CD4-positive, alpha-beta T cell (primary cell): ENCODE data around the gene SUV39H1. TPM values are rescaled to one million over a fixed set of nuclear protein-coding genes. Genes with fewer than 3 reads are reported as not detected.

Experiments used
- ATAC-seq: fragments of 200-7000 bp; cut with Tn5 transposase; one replicate; pipeline ENCODE4 v1.10.0; 2022; ENCODE audit warnings: mild to moderate bottlenecking; ENCODE audit not compliant: poor library complexity
- CTCF ChIA-PET: fragments of 350-600 bp; sonication (Branson Sonifier 250); formaldehyde crosslinking; loops from one replicate; lab custom pipeline; 2021; ENCODE audit warnings: antibody characterized with exemption, inconsistent platforms; lab: Charles Lee
- POLR2A ChIA-PET: fragments of 350-600 bp; sonication (Branson Sonifier 250); formaldehyde crosslinking; loops from one replicate; lab custom pipeline; 2021; ENCODE audit warnings: antibody characterized with exemption, inconsistent platforms; lab: Charles Lee
- DNase-seq, 14 experiments: peaks; one replicate each; pipeline ENCODE4 v3.0.0-alpha.2; 2013 to 2020; ENCODE audit warnings: mixed read lengths in 2 of 14
- H3K27ac ChIP-seq, 2 donors: one replicate each; pipeline versions ENCODE4 v1.5.1 to v1.7.0; 2013; ENCODE audit warnings: low read length in 2 of 2, low read depth in 1 of 2, mild to moderate bottlenecking in 1 of 2
- H3K27me3 ChIP-seq, 2 experiments: 1 replicate in 1 of 2; 2 replicates in 1 of 2; pipeline versions ENCODE4 v1.6.1 to v1.7.0; 2013; ENCODE audit warnings: low read length in 2 of 2, control low read depth in 1 of 2, mild to moderate bottlenecking in 1 of 2, moderate library complexity in 1 of 2; ENCODE audit not compliant: insufficient read depth in 2 of 2, control insufficient read depth in 1 of 2
- H3K36me3 ChIP-seq: one replicate; pipeline ENCODE4 v1.6.1; 2013; ENCODE audit warnings: low read length, control low read depth; ENCODE audit not compliant: insufficient read depth
- H3K4me1 ChIP-seq: one replicate; pipeline ENCODE4 v1.6.1; 2013; ENCODE audit warnings: low read length, control low read depth; ENCODE audit not compliant: insufficient read depth
- H3K4me3 ChIP-seq: one replicate; pipeline ENCODE4 v1.5.1; 2013; ENCODE audit warnings: mild to moderate bottlenecking, low read length, moderate library complexity
- H3K9me3 ChIP-seq, 2 experiments: 1 replicate in 1 of 2; 2 replicates in 1 of 2; pipeline versions ENCODE4 v1.6.1 to v1.7.0; 2013; ENCODE audit warnings: low read length in 2 of 2, mild to moderate bottlenecking in 2 of 2, control low read depth in 1 of 2, moderate library complexity in 1 of 2; ENCODE audit not compliant: control insufficient read depth in 1 of 2, insufficient read depth in 1 of 2
- H3K27ac Mint-ChIP-seq: one replicate; pipeline ENCODE4 v1.8.0; 2020; ENCODE audit warnings: mixed read lengths
- H3K27me3 Mint-ChIP-seq: one replicate; pipeline ENCODE4 v1.8.0; 2021; ENCODE audit warnings: mixed read lengths
- H3K36me3 Mint-ChIP-seq: one replicate; pipeline ENCODE4 v1.8.0; 2021; ENCODE audit warnings: low read depth, mixed read lengths
- H3K4me1 Mint-ChIP-seq: one replicate; pipeline ENCODE4 v1.8.0; 2021; ENCODE audit warnings: low read depth, mixed read lengths
- H3K4me3 Mint-ChIP-seq: one replicate; pipeline ENCODE4 v1.8.0; 2020; ENCODE audit warnings: mild to moderate bottlenecking, mixed read lengths
- H3K9me3 Mint-ChIP-seq: one replicate; pipeline ENCODE4 v1.8.0; 2020; ENCODE audit warnings: mixed read lengths
- intact Hi-C, 2 experiments: fragments of 100-400 bp; cut with DNase I in 1 of 2; cut with micrococcal nuclease in 1 of 2; formaldehyde crosslinking; loops; one replicate each; pipeline versions ENCODE4 v1.15.1 to v1.9.0; 2023 to 2025; cut with DNase I, micrococcal nuclease
- total RNA-seq, 174 experiments: library from RNA in 2 of 174; stranded (reverse) in 2 of 174; gene quantifications; one replicate each; pipeline ENCODE4 v1.2.3 and lab custom pipeline; 2021 to 2026
- TF ChIP-seq, protein P1 (sequence below): fragments of 200-600 bp; IDR thresholded peaks from one replicate; pipeline ENCODE4 v1.8.0; 2022; ENCODE audit warnings: antibody characterized with exemption, mild to moderate bottlenecking

SUV39H1 gene
- total RNA-seq, 2 experiments from 2014 or later = 7.7 to 8.4 TPM

DNA sequence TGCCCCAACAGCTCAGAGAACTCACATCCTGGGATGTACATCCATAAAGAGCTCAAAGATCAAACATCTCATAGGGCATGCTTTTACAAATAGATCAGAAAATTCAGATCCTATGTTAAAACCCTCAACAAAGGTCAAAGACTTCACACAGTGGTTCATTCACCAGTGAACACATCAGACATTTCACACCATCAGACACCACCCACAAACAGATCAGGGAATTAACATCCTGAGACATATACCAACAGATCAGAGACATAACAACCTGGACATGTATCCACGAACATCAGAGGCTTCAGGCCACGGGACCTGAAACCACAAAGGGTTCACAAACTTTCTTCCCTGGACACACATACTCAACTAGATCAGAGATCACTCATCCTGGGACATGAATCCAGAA is 23.4 kb downstream of the SUV39H1 start:
- Mint-ChIP-seq H3K27ac (no peak overlapping the region), H3K36me3 (no peaks in the 10 kb centered on the region), H3K4me1 (peaks cover 41% of the 10 kb centered on the region), H3K27me3 (no peaks in the 10 kb centered on the region), H3K4me3 (no peak overlapping the region), H3K9me3 (no peaks in the 10 kb centered on the region)
- ATAC-seq = no peak
- intact Hi-C loops = no loop called here
- TF ChIP-seq, protein P1, sequence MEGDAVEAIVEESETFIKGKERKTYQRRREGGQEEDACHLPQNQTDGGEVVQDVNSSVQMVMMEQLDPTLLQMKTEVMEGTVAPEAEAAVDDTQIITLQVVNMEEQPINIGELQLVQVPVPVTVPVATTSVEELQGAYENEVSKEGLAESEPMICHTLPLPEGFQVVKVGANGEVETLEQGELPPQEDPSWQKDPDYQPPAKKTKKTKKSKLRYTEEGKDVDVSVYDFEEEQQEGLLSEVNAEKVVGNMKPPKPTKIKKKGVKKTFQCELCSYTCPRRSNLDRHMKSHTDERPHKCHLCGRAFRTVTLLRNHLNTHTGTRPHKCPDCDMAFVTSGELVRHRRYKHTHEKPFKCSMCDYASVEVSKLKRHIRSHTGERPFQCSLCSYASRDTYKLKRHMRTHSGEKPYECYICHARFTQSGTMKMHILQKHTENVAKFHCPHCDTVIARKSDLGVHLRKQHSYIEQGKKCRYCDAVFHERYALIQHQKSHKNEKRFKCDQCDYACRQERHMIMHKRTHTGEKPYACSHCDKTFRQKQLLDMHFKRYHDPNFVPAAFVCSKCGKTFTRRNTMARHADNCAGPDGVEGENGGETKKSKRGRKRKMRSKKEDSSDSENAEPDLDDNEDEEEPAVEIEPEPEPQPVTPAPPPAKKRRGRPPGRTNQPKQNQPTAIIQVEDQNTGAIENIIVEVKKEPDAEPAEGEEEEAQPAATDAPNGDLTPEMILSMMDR = no peak
- Histone ChIP-seq H3K27me3 (no peaks in the 10 kb centered on the region), H3K36me3 (no peaks in the 10 kb centered on the region), H3K27ac (peak overlapping the region in 1 of 2 donors; percentile 23), H3K9me3 (no peaks in the 10 kb centered on the region), H3K4me3 (no peak overlapping the region), H3K4me1 (peaks cover 52% of the 10 kb centered on the region)
- POLR2A ChIA-PET = interaction anchor here (1.4 kb wide), 1 partner anchor 17 kb away, joined by 6 read pairs; no protein-coding TSS in a partner anchor
- DNase-seq = peak in 1 of 14 experiments; percentile 46
- CTCF ChIA-PET = no interaction called here

DNA sequence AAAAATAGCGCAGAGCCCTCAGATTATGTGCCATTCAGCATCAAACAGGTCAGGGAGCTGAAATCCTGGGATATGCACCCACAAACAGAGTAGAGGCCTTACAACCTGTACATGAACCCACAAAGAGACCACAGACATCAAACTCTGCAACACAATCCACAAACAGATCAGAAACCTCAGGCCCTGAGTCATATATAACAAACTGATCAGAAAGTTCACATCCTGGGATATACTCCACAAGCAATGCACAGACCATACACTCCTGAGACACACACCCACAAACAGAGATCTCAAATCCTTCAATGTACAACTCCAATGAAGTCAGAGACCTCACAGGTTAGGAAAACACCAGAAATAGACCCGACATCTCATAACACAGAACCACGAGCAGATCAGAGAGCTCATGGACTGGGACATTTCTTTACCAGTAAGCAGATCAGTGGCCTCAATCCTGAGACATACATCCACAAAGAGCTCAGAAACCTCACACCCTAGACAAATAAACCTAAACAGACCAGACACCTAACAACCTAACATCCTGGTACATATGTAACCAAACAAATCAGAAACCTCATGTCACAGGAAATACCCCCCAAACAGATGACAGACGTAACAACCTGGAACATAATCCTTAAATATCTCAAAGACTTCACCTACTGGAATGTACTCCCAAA is 24.2 kb downstream of the SUV39H1 start:
- peak; percentile 50 for ATAC-seq
- H3K4me1 Mint-ChIP-seq = peaks cover 41% of the 10 kb centered on the region
- POLR2A ChIA-PET = interaction anchor here (1.2 to 1.4 kb wide), 2 partner anchors 17 to 237 kb away, joined by 3 to 6 read pairs; no protein-coding TSS in a partner anchor
- Histone ChIP-seq H3K9me3 (no peaks in the 10 kb centered on the region), H3K27ac (peak overlapping the region in 1 of 2 donors; percentile 23), H3K4me3 (no peak overlapping the region), H3K36me3 (no peaks in the 10 kb centered on the region), H3K4me1 (peaks cover 52% of the 10 kb centered on the region), H3K27me3 (no peaks in the 10 kb centered on the region)
- no peaks in the 10 kb centered on the region for H3K9me3 Mint-ChIP-seq
- H3K27ac Mint-ChIP-seq = no peak overlapping the region
- H3K36me3 Mint-ChIP-seq = no peaks in the 10 kb centered on the region
- TF ChIP-seq, protein P1 = no peak
- H3K27me3 Mint-ChIP-seq = no peaks in the 10 kb centered on the region
- CTCF ChIA-PET = no interaction called here
- DNase-seq = peak in 3 of 14 experiments; percentile 13 to 60 (median 31)
- no peak overlapping the region for H3K4me3 Mint-ChIP-seq
- intact Hi-C loops = no loop called here

DNA sequence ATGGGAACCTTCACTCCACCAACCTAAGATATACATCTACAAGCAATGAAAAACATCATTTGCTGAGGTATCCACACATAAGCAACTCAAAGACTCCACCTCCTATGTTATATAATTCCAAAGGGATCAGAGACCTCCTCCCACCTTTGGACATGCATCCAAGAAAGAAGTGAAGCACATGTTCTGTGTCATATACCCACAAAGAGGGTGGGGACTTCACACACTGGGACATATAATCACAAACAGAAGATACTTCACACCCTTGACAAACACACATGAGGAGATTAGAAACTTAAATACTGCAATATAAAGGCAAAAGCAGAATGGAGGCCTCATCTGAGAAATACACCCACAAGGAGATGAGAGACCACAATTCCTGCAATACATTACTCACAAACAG is 25.4 kb downstream of the SUV39H1 start:
- H3K36me3 ChIP-seq = no peaks in the 10 kb centered on the region
- H3K4me3 ChIP-seq = no peak overlapping the region
- H3K9me3 Mint-ChIP-seq = no peaks in the 10 kb centered on the region
- TF ChIP-seq, protein P1 = no peak
- ATAC-seq = no peak
- peaks cover 0 to under 1% of the 10 kb centered on the region in 2 experiments for H3K9me3 ChIP-seq
- ChIA-PET POLR2A (no interaction called here), CTCF (no interaction called here)
- DNase-seq = no peak
- intact Hi-C loops = no loop called here
- H3K27ac Mint-ChIP-seq = no peak overlapping the region
- H3K36me3 Mint-ChIP-seq = peaks cover 5% of the 10 kb centered on the region
- no peaks in the 10 kb centered on the region for H3K27me3 Mint-ChIP-seq
- H3K27me3 ChIP-seq = no peaks in the 10 kb centered on the region
- H3K4me3 Mint-ChIP-seq = no peak overlapping the region
- H3K4me1 ChIP-seq = peaks cover 48% of the 10 kb centered on the region
- peaks cover 41% of the 10 kb centered on the region for H3K4me1 Mint-ChIP-seq
- no peak overlapping the region for H3K27ac ChIP-seq
